Measurements from ENCODE around the gene NUDT15.

Gene NUDT15

GRCh38 chr13:48040896-48041295 lies 3.4 kb downstream of the NUDT15 start:
- no peak overlapping the region for H3K9ac ChIP-seq (ENCODE audit: low read depth, low read length)
- H2AFZ ChIP-seq (ENCODE audit: low read depth, low read length) = no peak overlapping the region
- no peaks in the 10 kb centered on the region for H3K9me3 ChIP-seq (ENCODE audit: insufficient read depth, low read length, severe bottlenecking)
- no peak overlapping the region for H3K4me2 ChIP-seq (ENCODE audit: insufficient read depth, low read length)
- no peaks in the 10 kb centered on the region for H3K27me3 ChIP-seq (ENCODE audit: insufficient read depth, low read length, poor library complexity)
- H3K4me3 ChIP-seq (ENCODE audit: low read depth in 1 of 2, low read length in 2 of 2) = no peak overlapping the region
- H3K27ac ChIP-seq (ENCODE audit: low read length) = no peak overlapping the region
- H3K4me1 ChIP-seq (ENCODE audit: insufficient read depth, low read length) = peaks cover 33% of the 10 kb centered on the region
- ATAC-seq (ENCODE audit: insufficient read depth, low read depth) (no peak), DNase-seq (no peak)
- TF ChIP-seq, protein P1, sequence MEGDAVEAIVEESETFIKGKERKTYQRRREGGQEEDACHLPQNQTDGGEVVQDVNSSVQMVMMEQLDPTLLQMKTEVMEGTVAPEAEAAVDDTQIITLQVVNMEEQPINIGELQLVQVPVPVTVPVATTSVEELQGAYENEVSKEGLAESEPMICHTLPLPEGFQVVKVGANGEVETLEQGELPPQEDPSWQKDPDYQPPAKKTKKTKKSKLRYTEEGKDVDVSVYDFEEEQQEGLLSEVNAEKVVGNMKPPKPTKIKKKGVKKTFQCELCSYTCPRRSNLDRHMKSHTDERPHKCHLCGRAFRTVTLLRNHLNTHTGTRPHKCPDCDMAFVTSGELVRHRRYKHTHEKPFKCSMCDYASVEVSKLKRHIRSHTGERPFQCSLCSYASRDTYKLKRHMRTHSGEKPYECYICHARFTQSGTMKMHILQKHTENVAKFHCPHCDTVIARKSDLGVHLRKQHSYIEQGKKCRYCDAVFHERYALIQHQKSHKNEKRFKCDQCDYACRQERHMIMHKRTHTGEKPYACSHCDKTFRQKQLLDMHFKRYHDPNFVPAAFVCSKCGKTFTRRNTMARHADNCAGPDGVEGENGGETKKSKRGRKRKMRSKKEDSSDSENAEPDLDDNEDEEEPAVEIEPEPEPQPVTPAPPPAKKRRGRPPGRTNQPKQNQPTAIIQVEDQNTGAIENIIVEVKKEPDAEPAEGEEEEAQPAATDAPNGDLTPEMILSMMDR (IDR thresholded peaks at IDR 0.05; ENCODE audit: borderline replicate concordance, extremely low read depth, low read length, poor library complexity, severe bottlenecking) = no peak
- no peak for TF ChIP-seq EZH2 (IDR thresholded peaks at IDR 0.05; ENCODE audit: borderline replicate concordance, low read depth, low read length, severe bottlenecking)
- peaks cover 50% of the 10 kb centered on the region for H3K36me3 ChIP-seq (ENCODE audit: insufficient read depth, low read length)
- peaks cover 45% of the 10 kb centered on the region for H3K79me2 ChIP-seq (ENCODE audit: insufficient read depth, low read length)
- H4K20me1 ChIP-seq (ENCODE audit: insufficient read depth, low read length) = peaks cover 2% of the 10 kb centered on the region; the same call in 1 of the 2 replicates

DNA sequence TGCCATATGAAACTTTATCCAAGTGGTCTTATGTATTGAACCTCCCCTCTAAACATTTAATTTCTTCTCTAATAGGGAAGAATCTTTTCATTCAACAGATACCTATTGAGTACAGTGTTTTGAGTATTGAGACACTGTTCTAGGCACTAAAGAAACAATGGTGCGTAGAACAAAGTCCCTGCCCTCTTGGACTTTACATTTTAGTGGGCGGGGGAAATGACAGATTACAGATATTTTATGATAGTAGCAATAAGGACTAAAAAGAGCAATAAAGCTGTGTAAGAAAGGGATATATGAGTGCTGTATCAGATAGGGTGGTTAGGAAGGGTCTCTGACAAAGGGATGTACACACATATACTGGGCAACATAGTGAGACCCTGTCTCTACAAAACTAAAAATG lies 5.4 kb downstream of the NUDT15 start:
- ATAC-seq (ENCODE audit: insufficient read depth, low read depth) (no peak), DNase-seq (no peak)
- H3K4me1 ChIP-seq (ENCODE audit: insufficient read depth, low read length) = peaks cover 20% of the 10 kb centered on the region
- H3K27ac ChIP-seq (ENCODE audit: low read length) = no peak overlapping the region
- no peaks in the 10 kb centered on the region for H3K9me3 ChIP-seq (ENCODE audit: insufficient read depth, low read length, severe bottlenecking)
- no peak overlapping the region for H3K4me3 ChIP-seq (ENCODE audit: low read depth in 1 of 2, low read length in 2 of 2)
- TF ChIP-seq, protein P1 (IDR thresholded peaks at IDR 0.05; ENCODE audit: borderline replicate concordance, extremely low read depth, low read length, poor library complexity, severe bottlenecking) = no peak
- no peak for TF ChIP-seq EZH2 (IDR thresholded peaks at IDR 0.05; ENCODE audit: borderline replicate concordance, low read depth, low read length, severe bottlenecking)
- peaks cover 2% of the 10 kb centered on the region; the same call in 1 of the 2 replicates for H4K20me1 ChIP-seq (ENCODE audit: insufficient read depth, low read length)
- peaks cover 32% of the 10 kb centered on the region for H3K79me2 ChIP-seq (ENCODE audit: insufficient read depth, low read length)
- no peak overlapping the region for H3K4me2 ChIP-seq (ENCODE audit: insufficient read depth, low read length)
- H3K27me3 ChIP-seq (ENCODE audit: insufficient read depth, low read length, poor library complexity) = no peaks in the 10 kb centered on the region
- peaks cover 64% of the 10 kb centered on the region for H3K36me3 ChIP-seq (ENCODE audit: insufficient read depth, low read length)
- no peak overlapping the region for H3K9ac ChIP-seq (ENCODE audit: low read depth, low read length)
- H2AFZ ChIP-seq (ENCODE audit: low read depth, low read length) = no peak overlapping the region

DNA sequence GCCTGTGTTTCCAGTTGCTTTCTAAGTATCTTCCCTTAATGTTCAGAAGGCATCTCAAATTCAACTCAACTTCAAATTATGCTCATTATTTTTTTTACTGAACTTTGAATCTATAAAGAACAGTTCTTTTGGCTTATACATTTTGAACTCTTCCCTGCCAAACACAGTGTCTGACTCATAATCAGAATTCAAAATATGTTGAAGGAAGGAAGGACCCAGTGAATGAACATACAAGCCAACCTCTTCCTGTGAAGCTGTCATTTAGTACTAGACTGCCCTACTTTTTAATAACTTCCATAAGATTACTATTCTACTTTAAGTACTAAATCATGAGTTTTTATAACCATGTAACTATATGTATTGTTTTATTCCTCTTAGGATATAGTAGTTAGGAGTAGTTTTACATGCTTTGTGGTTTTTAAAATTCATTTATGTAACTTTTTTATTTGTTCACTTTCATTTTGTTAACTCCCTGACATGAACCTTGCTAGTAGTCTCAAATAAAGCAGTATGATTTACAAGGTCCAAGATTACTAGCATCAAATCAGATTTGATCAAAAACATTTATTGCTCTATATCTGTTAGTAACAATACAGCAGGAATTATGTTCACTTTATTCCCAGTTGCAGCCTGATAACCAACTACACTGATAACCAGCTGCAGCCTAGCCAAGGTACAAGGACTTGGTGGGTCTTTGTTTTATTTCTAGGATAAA lies 6.4 kb downstream of the NUDT15 start:
- H3K79me2 ChIP-seq (ENCODE audit: insufficient read depth, low read length) = peaks cover 22% of the 10 kb centered on the region
- DNase-seq (no peak), ATAC-seq (ENCODE audit: insufficient read depth, low read depth) (no peak)
- H3K36me3 ChIP-seq (ENCODE audit: insufficient read depth, low read length) = peaks cover 73% of the 10 kb centered on the region
- H3K27me3 ChIP-seq (ENCODE audit: insufficient read depth, low read length, poor library complexity) = no peaks in the 10 kb centered on the region
- no peak overlapping the region for H3K27ac ChIP-seq (ENCODE audit: low read length)
- peaks cover 11% of the 10 kb centered on the region for H3K4me1 ChIP-seq (ENCODE audit: insufficient read depth, low read length)
- H2AFZ ChIP-seq (ENCODE audit: low read depth, low read length) = no peak overlapping the region
- TF ChIP-seq, protein P1 (IDR thresholded peaks at IDR 0.05; ENCODE audit: borderline replicate concordance, extremely low read depth, low read length, poor library complexity, severe bottlenecking) = no peak
- no peak for TF ChIP-seq EZH2 (IDR thresholded peaks at IDR 0.05; ENCODE audit: borderline replicate concordance, low read depth, low read length, severe bottlenecking)
- H3K9ac ChIP-seq (ENCODE audit: low read depth, low read length) = no peak overlapping the region; the same call in 1 of the 2 replicates
- H4K20me1 ChIP-seq (ENCODE audit: insufficient read depth, low read length) = peaks cover 2% of the 10 kb centered on the region; the same call in 1 of the 2 replicates
- no peak overlapping the region for H3K4me3 ChIP-seq (ENCODE audit: low read depth in 1 of 2, low read length in 2 of 2)
- H3K9me3 ChIP-seq (ENCODE audit: insufficient read depth, low read length, severe bottlenecking) = no peaks in the 10 kb centered on the region
- H3K4me2 ChIP-seq (ENCODE audit: insufficient read depth, low read length) = no peak overlapping the region
